GM18502 (cell line): ENCODE measurements around the gene ANKRD40.

Experiments
- ATAC-seq: cut with Tn5 transposase; IDR thresholded peaks from one replicate; pipeline ENCODE4 v1.9.1; 2021; ENCODE audit warnings: mild to moderate bottlenecking; ENCODE audit not compliant: unreplicated experiment, poor library complexity

The ANKRD40 gene

DNA sequence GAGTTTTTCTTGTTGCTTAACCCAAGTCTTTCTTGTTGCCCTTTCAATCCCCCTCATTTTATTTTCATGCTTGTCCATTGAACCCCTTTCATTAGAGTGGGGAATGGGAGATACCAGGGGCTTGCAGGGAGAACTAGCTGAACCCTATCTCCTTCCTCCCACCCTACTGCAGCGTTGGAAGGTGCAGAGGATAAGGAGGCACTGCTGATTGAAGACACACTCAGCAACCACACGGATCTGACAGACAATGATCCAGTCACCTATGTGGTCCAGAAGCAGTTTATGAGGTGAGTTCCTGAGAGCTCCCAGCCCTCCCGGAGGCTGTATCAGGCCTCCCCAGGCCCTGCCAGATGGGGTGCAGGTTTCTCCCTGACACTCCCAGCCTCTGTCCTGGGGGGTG, 32.5 kb downstream of the ANKRD40 start:
- no peak for ATAC-seq

DNA sequence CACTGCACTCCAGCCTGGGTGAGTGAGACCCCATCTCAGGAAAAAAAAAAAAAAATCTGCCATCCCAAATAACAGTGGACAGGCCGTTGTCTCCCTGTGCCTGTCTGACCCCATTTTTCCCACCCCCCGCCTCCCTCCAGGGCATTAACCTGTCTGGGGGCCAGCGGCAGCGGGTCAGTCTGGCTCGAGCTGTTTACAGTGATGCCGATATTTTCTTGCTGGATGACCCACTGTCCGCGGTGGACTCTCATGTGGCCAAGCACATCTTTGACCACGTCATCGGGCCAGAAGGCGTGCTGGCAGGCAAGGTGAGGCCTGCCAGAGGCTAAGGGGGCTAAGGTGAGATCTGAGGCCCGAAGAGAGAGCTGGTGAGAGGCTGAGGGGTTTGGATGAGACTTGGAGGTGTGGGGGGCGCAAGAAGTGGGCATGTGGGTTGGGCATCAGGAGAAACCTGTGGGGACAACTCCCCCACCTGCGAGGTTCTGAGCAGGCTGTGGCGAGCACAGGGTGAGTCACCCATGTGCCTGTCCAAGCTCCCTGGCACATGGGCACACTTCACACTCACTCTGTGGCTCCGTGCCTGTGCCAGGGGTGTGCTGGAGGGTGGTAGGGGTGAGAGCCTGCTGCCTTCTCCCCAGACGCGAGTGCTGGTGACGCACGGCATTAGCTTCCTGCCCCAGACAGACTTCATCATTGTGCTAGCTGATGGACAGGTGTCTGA, 34.7 kb downstream of the ANKRD40 start:
- no peak for ATAC-seq

DNA sequence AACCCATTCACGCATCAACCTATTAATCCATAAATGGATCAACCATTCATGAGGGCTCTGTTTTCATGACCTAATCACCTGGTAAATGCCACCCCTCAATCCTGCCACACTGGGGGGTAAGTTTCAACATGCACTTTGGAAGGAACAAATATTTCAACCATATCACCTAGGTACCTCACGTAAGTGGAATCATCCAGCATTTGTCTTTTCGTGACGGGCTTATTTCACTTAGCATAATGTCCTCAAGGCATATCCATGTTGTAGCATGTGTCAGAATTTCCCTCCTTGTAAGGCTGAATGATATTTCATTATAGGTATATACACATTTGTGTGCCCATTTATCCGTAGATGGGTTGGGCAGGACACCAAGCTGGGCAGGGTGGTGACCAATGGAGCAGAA, 35.6 kb downstream of the ANKRD40 start:
- ATAC-seq = no peak

DNA sequence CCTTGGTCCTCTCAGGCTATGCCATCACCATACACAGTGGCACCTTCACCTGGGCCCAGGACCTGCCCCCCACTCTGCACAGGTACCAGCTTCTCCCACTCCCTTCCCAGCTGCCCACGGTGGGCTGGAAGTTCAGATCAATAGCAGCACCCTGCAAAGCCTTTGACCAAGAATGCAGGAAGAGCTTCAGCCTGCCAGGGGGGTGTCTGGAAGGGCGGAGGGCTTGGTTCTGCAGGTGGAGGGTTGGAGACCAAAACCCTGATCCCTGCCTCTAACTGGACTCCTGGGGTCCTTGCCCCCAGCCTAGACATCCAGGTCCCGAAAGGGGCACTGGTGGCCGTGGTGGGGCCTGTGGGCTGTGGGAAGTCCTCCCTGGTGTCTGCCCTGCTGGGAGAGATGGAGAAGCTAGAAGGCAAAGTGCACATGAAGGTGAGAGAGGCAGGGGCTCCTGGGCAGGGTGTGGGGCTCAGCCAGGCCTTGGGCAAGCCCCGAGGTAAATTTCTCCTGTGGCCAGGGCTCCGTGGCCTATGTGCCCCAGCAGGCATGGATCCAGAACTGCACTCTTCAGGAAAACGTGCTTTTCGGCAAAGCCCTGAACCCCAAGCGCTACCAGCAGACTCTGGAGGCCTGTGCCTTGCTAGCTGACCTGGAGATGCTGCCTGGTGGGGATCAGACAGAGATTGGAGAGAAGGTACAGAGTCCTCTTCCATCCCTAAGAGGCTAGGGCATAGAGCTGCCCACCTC, 38.7 kb downstream of the ANKRD40 start:
- ATAC-seq = no peak

- ATAC-seq = no peak
Measured at GRCh38 chr17:50668025-50668837, 39.5 kb downstream of the ANKRD40 start.

- no peak for ATAC-seq
Measured at GRCh38 chr17:50667259-50668024, 40.3 kb downstream of the ANKRD40 start.

DNA sequence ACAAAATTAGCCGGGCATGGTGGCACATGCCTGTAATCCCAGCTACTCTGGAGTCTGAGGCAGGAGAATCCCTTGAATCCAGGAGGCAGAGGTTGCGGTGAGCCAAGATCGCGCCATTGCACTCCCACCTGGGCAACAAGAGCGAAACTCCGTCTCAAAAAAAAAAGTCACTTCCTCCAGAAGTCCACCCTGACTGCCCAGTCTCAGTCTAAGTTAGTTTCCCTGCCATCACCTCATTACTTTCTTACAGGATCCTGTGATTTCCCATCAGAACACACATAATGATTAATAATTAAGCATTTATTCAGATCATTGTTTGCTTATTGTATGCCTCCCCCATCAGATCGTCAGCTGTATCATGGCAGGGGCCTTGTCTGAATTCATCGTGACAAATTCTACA, 41.4 kb downstream of the ANKRD40 start:
- no peak for ATAC-seq

GRCh38 chr17:50665838-50666237, 41.9 kb downstream of the ANKRD40 start:
- no peak for ATAC-seq

- no peak for ATAC-seq
Measured at GRCh38 chr17:50664788-50665458, 42.8 kb downstream of the ANKRD40 start.

DNA sequence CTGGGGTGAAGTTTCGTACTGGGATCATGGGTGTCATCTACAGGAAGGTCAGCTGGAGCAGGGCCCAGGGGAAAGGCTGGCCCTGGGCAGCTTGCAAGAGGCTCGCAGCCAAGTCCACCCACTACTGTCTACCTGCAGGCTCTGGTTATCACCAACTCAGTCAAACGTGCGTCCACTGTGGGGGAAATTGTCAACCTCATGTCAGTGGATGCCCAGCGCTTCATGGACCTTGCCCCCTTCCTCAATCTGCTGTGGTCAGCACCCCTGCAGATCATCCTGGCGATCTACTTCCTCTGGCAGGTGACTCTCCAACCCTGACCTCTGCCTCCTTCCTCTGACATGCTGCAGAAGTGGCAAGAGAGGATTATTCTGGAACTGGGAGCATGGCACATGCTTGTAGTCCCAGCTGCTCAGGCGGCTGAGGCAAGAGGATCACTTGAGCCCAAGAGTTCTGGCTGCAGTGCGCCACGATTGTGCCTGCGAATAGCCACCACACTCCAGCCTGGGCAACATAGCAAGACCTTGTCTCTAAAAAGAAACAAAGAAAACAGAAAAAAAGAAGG, 43.8 kb downstream of the ANKRD40 start:
- no peak for ATAC-seq

- no peak for ATAC-seq
Measured at GRCh38 chr17:50662632-50663225, 45.0 kb downstream of the ANKRD40 start.

- ATAC-seq = no peak
Measured at GRCh38 chr17:50661795-50662391, 45.8 kb downstream of the ANKRD40 start.

DNA sequence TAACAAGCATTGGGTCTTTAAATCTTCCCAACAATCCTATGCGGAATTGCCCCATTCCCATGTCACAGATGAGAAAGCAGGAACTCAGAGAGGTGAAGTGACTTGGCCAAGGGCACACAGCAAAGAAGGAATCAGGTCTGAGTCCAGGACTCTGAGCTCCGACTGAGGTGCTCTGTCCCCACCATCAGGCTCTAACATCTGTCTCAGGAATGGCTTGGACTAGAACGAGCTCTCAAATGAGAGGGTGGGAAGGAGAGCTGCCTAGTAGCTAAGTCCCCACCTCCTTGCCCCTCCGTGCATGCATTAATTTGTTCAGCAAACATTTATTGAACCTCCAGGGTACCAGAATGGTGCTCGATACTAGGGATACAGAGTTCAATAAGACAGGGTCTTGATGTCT, 46.4 kb downstream of the ANKRD40 start:
- no peak for ATAC-seq

- ATAC-seq = no peak
Measured at GRCh38 chr17:50660887-50661345, 46.8 kb downstream of the ANKRD40 start.

DNA sequence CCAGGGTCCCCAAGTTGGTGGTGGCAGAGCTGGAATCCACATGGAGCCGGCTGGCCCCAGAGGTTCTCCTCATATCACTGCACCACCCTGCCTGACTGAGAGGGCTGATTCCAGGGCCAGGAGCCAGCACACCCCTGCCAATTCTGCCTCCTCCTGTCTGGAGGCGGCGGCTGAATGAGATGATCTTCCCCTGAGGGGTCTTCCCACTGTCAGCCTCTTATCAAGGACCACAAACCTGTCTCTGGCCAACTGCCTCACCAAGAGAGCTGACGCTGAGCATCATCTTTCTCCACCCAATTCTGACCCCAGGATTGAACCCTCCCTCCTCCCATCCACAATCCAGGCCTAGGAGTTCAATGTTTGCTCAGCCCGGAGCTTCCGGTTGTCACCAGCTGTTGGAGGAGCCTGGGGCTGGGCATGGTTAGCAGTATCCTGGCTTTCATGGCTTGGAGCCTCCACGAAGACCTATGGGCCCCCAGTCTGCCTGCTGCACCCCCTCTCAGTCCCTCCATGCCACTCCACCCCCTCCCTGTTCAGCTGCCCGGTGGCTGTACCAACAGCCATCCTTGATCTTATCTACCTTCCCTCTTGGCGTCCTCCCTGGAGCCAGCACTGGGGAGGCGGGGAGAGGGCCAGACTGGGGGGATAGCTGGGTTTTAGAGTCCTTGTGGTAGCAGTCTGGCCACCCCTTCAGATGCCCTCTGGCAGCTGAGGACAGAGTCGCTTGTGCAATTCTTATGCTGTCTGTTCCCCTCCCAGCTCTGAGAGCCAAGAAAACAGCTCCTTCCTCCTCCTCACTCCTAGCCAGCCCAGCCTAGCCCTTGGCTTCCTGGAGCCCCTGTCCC, 47.5 kb downstream of the ANKRD40 start:
- ATAC-seq = no peak

DNA sequence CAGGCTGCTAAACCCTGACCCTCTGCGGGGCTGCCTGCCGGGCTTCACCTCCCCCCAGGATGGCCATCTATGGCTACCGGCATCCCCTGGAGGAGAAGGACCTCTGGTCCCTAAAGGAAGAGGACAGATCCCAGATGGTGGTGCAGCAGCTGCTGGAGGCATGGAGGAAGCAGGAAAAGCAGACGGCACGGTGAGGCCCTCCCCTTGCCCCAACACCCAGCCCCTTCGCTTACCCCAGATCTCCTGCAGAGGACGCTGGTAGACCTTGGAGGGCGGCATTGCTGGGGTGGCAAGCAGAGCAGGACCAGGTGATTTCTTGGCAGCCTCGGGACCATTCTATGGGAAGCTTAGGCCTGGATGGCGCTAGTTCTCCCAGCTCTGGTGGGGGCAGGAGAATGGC, 48.5 kb downstream of the ANKRD40 start:
- ATAC-seq = no peak

DNA sequence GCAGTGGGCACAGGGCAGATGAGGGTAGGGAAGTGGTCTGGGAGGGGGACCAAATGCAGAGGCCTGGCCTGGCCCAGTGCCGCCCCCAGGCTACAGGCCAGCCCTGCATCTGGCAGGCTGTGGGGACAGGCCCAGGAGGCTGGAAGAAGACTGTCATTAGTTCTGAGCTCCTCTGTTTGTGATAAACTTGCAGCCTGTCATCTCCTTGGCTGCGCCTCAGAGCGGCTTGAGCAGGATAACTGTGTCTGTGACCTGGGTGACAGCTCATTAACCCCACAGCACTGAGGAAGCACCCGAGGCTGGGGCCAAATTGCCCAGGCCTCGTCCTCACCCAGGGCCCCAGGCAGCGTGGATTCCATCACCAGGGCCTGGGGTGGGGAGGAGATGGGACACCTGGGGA, 49.1 kb downstream of the ANKRD40 start:
- ATAC-seq = no peak

DNA sequence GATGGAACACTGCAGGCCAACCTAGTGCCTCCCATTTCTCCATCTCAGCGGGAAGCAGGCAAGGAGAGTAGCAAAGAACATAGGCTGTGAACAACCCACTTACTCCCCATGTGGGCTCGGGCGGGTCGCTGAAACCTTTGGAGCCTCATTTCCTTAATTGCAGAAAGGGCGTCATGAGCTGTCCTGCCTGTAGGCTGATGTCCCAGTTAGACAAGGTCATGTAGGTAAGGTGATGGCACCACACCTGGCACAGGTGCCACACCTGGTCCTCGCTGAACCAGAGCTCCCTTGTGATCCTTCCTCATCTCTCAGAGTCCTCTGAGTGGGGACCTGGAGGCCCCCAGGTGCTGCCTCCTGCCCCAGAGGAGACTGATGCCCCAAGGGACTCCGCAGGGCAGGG, 50.1 kb downstream of the ANKRD40 start:
- no peak for ATAC-seq
